ENCODE data around the gene IL17B. TPM values are rescaled to one million over a fixed set of nuclear protein-coding genes. Genes with fewer than 3 reads are reported as not detected.

The IL17B gene
- total and polyA plus RNA-seq, 2 of the 13 experiments (the other 11 are each of a cell fraction or from before 2014, with no cell fraction given), result 0.29 to 2.6 TPM

DNA sequence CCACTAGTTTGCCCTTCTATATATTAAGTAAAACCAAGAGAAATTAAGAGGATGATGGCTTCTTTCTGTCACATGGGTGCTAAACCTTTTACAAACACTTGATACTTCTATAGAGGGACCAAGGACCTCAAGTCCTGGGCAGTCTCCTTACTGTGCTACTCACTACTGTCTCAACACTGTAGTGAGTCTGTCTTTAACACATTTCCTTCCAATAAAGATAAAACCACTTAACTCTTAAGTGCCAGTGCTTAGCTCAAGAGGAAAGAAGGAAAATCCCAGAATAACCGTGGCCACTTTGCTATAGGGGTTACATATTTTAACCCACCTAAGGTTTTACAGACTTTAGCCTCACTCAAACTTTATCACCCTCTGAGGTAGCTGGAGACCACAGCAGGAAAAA is 38.2 kb downstream of the IL17B start (continued):
- TF ChIP-seq, protein P1, sequence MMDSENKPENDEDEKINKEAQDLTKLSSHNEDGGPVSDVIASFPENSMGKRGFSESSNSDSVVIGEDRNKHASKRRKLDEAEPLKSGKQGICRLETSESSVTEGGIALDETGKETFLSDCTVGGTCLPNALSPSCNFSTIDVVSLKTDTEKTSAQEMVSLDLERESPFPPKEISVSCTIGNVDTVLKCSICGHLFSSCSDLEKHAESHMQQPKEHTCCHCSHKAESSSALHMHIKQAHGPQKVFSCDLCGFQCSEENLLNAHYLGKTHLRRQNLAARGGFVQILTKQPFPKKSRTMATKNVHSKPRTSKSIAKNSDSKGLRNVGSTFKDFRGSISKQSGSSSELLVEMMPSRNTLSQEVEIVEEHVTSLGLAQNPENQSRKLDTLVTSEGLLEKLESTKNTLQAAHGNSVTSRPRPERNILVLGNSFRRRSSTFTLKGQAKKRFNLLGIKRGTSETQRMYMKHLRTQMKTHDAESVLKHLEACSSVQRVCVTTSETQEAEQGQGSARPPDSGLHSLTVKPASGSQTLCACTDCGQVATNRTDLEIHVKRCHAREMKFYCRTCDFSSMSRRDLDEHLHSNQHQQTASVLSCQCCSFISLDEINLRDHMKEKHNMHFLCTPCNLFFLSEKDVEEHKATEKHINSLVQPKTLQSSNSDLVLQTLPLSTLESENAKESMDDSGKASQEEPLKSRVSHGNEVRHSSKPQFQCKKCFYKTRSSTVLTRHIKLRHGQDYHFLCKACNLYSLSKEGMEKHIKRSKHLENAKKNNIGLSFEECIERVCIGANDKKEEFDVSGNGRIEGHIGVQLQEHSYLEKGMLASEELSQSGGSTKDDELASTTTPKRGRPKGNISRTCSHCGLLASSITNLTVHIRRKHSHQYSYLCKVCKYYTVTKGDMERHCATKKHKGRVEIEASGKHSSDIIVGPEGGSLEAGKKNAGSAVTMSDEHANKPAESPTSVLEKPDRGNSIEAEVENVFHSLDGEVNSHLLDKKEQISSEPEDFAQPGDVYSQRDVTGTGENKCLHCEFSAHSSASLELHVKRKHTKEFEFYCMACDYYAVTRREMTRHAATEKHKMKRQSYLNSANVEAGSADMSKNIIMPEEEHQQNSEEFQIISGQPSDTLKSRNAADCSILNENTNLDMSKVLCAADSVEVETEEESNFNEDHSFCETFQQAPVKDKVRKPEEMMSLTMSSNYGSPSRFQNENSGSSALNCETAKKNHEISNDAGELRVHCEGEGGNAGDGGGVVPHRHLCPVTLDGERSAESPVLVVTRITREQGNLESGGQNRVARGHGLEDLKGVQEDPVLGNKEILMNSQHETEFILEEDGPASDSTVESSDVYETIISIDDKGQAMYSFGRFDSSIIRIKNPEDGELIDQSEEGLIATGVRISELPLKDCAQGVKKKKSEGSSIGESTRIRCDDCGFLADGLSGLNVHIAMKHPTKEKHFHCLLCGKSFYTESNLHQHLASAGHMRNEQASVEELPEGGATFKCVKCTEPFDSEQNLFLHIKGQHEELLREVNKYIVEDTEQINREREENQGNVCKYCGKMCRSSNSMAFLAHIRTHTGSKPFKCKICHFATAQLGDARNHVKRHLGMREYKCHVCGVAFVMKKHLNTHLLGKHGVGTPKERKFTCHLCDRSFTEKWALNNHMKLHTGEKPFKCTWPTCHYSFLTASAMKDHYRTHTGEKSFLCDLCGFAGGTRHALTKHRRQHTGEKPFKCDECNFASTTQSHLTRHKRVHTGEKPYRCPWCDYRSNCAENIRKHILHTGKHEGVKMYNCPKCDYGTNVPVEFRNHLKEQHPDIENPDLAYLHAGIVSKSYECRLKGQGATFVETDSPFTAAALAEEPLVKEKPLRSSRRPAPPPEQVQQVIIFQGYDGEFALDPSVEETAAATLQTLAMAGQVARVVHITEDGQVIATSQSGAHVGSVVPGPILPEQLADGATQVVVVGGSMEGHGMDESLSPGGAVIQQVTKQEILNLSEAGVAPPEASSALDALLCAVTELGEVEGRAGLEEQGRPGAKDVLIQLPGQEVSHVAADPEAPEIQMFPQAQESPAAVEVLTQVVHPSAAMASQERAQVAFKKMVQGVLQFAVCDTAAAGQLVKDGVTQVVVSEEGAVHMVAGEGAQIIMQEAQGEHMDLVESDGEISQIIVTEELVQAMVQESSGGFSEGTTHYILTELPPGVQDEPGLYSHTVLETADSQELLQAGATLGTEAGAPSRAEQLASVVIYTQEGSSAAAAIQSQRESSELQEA (CRISPR knock-in tag; IDR thresholded peaks at IDR 0.05; ENCODE audit: not compliant biosample characterization), result no peak
- no peak for TF ChIP-seq MAFG (CRISPR knock-in tag; IDR thresholded peaks at IDR 0.05)
- TF ChIP-seq KDM1A (CRISPR knock-in tag; IDR thresholded peaks at IDR 0.05), result no peak
- TF ChIP-seq RBM39 (IDR thresholded peaks at IDR 0.05; ENCODE audit: low read depth, low read length, poor library complexity, severe bottlenecking), result no peak
- TF ChIP-seq ZNF207 (IDR thresholded peaks at IDR 0.05; ENCODE audit: borderline replicate concordance), result no peak
- no peak for TF ChIP-seq RFX3 (CRISPR knock-in tag; IDR thresholded peaks at IDR 0.05)
- no peak for TF ChIP-seq DMAP1 (CRISPR knock-in tag; IDR thresholded peaks at IDR 0.05)
